HFFc6 (cell line): Measurements from ENCODE around the gene MPZL1. TPM values are rescaled to one million over a fixed set of nuclear protein-coding genes. Genes with fewer than 3 reads are reported as not detected.
"Not testable (repeated sequence)": the region's sequence is repeated elsewhere in the genome, so short reads cannot be mapped to it uniquely, and the experiment has no call there.

Experiments used
- DNase-seq: peaks from one replicate; pipeline ENCODE4 v3.0.0-alpha.2; 2018
- H3K27ac Mint-ChIP-seq: 2 replicates; pipeline ENCODE4 v1.8.0; 2020; ENCODE audit warnings: mild to moderate bottlenecking, mixed read lengths
- H3K27me3 Mint-ChIP-seq: 2 replicates; pipeline ENCODE4 v1.8.0; 2021; ENCODE audit warnings: mild to moderate bottlenecking, moderate library complexity, mixed read lengths; ENCODE audit not compliant: insufficient read depth
- H3K36me3 Mint-ChIP-seq: 2 replicates; pipeline ENCODE4 v1.8.0; 2021; ENCODE audit warnings: low read depth, mixed read lengths
- H3K4me1 Mint-ChIP-seq: 2 replicates; pipeline ENCODE4 v1.8.0; 2020; ENCODE audit warnings: low read depth, mixed read lengths
- H3K4me3 Mint-ChIP-seq: 2 replicates; pipeline ENCODE4 v1.8.0; 2020; ENCODE audit warnings: mild to moderate bottlenecking, moderate library complexity, mixed read lengths
- H3K9me3 Mint-ChIP-seq: 2 replicates; pipeline ENCODE4 v1.8.0; 2020; ENCODE audit warnings: mild to moderate bottlenecking, mixed read lengths
- total RNA-seq, 6 experiments: library from RNA; stranded (reverse); fragmentation: NEBNext Ultra II Directional; extraction: Animal tissue kit (Norgen Biotek cat#: 25700); gene quantifications; 2 replicates in 1 of 6; 3 replicates in 5 of 6; pipeline ENCODE4 v1.2.3, GENCODE V29; 2021
- TF ChIP-seq, protein P1 (sequence below): fragments of 200-600 bp; sonication (generic); IDR thresholded peaks from 2 replicates; pipeline ENCODE4 v1.5.0; 2021; ENCODE audit warnings: antibody characterized with exemption, mild to moderate bottlenecking

Gene MPZL1
- total RNA-seq, 6 experiments from 2014 or later, result 147 to 188 (median 183) TPM

GRCh38 chr1:167800251-167800650 is 78.5 kb downstream of the MPZL1 start:
- no peak for DNase-seq
- Mint-ChIP-seq H3K4me3 (no peak overlapping the region), H3K4me1 (peaks cover 62% of the 10 kb centered on the region), H3K36me3 (peaks cover 9% of the 10 kb centered on the region; the same call in 1 of the 2 replicates), H3K9me3 (no peaks in the 10 kb centered on the region), H3K27me3 (peaks cover 2% of the 10 kb centered on the region), H3K27ac (no peak overlapping the region)
- TF ChIP-seq, protein P1, sequence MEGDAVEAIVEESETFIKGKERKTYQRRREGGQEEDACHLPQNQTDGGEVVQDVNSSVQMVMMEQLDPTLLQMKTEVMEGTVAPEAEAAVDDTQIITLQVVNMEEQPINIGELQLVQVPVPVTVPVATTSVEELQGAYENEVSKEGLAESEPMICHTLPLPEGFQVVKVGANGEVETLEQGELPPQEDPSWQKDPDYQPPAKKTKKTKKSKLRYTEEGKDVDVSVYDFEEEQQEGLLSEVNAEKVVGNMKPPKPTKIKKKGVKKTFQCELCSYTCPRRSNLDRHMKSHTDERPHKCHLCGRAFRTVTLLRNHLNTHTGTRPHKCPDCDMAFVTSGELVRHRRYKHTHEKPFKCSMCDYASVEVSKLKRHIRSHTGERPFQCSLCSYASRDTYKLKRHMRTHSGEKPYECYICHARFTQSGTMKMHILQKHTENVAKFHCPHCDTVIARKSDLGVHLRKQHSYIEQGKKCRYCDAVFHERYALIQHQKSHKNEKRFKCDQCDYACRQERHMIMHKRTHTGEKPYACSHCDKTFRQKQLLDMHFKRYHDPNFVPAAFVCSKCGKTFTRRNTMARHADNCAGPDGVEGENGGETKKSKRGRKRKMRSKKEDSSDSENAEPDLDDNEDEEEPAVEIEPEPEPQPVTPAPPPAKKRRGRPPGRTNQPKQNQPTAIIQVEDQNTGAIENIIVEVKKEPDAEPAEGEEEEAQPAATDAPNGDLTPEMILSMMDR, result no peak

DNA sequence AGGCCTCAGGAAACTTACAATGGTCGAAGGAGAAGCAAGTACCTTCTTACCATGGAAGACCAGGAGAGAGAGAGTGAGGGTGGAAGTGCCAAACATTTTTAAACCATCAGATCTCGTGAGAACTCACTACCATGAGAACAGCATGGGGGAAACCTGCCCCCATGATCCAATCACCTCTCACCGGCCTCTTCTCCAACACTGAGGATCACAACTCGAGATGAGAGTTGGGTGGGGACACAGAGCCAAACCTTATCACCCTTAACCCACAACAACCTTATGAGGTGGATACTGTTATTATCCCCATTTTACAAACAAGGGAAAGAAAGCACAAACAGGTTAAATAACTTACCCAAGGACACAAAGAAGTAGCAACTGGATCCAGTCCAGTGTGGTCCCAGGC is 80.5 kb downstream of the MPZL1 start:
- no peak overlapping the region for H3K27ac Mint-ChIP-seq
- DNase-seq, result no peak
- H3K4me3 Mint-ChIP-seq, result no peak overlapping the region
- no peaks in the 10 kb centered on the region for H3K9me3 Mint-ChIP-seq
- peaks cover 2% of the 10 kb centered on the region for H3K27me3 Mint-ChIP-seq
- peaks cover 52% of the 10 kb centered on the region for H3K4me1 Mint-ChIP-seq
- TF ChIP-seq, protein P1, result no peak
- H3K36me3 Mint-ChIP-seq, result peaks cover 9% of the 10 kb centered on the region; the same call in 1 of the 2 replicates

DNA sequence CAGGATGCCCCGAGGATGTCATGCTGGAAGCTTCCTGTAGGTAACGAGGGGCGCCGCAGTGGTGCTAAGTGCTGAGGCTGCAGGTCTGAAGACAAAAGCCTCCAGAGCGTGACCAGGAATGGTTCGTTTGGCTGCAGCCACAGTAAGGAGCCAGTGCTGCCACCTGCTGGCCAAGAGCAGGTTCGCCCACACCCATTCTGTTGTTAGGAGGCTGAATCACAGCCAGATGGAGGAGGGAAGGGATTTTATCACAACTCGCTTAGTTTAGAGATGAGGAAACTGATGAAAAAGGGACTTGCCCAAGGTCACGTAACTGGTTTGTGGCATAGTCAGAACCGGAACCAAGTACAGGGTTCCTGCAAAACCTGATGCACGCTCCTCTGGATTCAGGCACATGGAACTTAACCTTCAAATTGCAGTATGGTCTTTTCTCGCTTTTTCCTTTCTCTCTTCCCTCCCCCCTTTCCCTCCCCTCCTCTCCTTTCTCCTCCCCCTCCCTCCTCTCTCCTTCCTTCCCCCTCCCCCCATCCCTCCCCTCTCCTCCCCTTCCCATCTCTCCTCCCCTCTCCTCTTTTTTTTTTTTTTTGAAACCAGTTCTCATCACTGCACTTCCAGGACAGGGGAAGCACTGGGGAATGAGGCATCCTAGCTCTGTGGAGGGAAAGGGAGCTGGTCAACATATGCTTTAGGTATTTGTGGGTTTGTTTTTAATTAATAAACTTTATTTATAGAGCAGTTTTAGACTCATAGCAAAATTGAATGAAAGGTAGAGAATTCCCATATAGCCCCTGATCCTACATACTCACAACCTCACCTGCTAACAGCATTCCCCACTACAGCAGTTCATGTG is 81.8 kb downstream of the MPZL1 start:
- peak overlapping the region; percentile 72 for H3K4me3 Mint-ChIP-seq
- no peaks in the 10 kb centered on the region for H3K9me3 Mint-ChIP-seq
- peak overlapping the region; percentile 40 for H3K27ac Mint-ChIP-seq
- peaks cover 2% of the 10 kb centered on the region for H3K27me3 Mint-ChIP-seq
- H3K36me3 Mint-ChIP-seq, result peaks cover 5% of the 10 kb centered on the region; the same call in 1 of the 2 replicates
- TF ChIP-seq, protein P1, result peak; percentile 99
- DNase-seq, result peak; percentile 93
- peaks cover 58% of the 10 kb centered on the region for H3K4me1 Mint-ChIP-seq

GRCh38 chr1:167805041-167805556 is 83.3 kb downstream of the MPZL1 start:
- TF ChIP-seq, protein P1, result no peak
- Mint-ChIP-seq H3K36me3 (peaks cover 11% of the 10 kb centered on the region; the same call in 1 of the 2 replicates), H3K9me3 (no peaks in the 10 kb centered on the region), H3K4me1 (peaks cover 61% of the 10 kb centered on the region), H3K27me3 (peaks cover 2% of the 10 kb centered on the region), H3K4me3 (no peak overlapping the region), H3K27ac (peak overlapping the region; percentile 80)
- no peak for DNase-seq

DNA sequence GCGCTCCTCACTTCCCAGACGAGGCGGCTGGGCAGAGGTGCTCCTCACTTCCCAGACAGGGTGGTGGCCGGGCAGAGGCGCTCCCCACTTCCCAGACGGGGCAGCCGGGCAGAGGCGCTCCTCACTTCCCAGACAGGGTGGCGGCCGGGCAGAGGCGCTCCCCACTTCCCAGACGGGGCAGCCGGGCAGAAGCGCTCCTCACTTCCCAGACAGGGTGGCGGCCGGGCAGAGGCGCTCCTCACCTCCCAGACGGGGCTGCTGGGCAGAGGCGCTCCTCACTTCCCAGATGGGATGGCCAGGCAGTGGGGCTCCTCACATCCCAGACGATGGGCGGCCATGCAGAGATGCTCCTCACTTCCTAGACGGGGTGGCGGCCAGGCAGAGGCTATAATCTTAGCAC is 84.5 kb downstream of the MPZL1 start:
- H3K9me3 Mint-ChIP-seq, DNase-seq, H3K27me3 Mint-ChIP-seq, H3K27ac Mint-ChIP-seq, H3K4me3 Mint-ChIP-seq: not testable (repeated sequence)
- peaks cover 12% of the 10 kb centered on the region; the same call in 1 of the 2 replicates for H3K36me3 Mint-ChIP-seq
- H3K4me1 Mint-ChIP-seq, result peaks cover 50% of the 10 kb centered on the region

DNA sequence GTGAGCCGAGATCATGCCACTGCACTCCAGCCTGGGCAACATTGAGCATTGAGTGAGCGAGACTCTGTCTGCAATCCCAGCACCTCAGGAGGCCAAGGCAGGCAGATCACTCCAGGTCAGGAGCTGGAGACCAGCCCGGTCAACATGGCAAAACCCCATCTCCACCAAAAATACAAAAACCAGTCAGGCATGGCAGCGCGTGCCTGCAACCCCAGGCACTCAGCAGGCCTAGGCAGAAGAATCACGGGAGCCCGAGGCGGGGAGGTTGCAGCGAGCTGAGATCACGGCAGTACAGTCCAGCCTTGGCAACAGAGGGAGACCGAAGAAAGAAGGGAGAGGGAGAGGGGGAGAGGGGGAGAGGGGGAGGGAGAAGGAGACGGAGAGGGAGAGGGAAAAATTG is 84.9 kb downstream of the MPZL1 start:
- H3K27me3 Mint-ChIP-seq, H3K4me3 Mint-ChIP-seq, DNase-seq, H3K9me3 Mint-ChIP-seq: not testable (repeated sequence)
- Mint-ChIP-seq H3K27ac (peak overlapping the region; percentile 22; the same call in 1 of the 2 replicates), H3K4me1 (peaks cover 50% of the 10 kb centered on the region), H3K36me3 (peaks cover 12% of the 10 kb centered on the region; the same call in 1 of the 2 replicates)
